Measurements from ENCODE around the gene ADTRP.

ADTRP gene, protein sequence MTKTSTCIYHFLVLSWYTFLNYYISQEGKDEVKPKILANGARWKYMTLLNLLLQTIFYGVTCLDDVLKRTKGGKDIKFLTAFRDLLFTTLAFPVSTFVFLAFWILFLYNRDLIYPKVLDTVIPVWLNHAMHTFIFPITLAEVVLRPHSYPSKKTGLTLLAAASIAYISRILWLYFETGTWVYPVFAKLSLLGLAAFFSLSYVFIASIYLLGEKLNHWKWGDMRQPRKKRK

GRCh38 chr6:11778648-11779328, at the start of gene ADTRP:
TSS of gene ADTRP (minus strand) at chr6:11778803. CDS start at chr6:11778759, 44 bp downstream.
- no peak for DNase-seq

- no peak for DNase-seq
These were observed 48.2 kb upstream of the ADTRP start for GRCh38 chr6:11826779-11827178.

- no peak for DNase-seq
These were observed 46.4 kb upstream of the ADTRP start for GRCh38 chr6:11824986-11825385.

GRCh38 chr6:11822346-11822745, 43.7 kb upstream of the ADTRP start:
- no peak for DNase-seq

GRCh38 chr6:11821781-11822180, 43.2 kb upstream of the ADTRP start:
- no peak for DNase-seq

GRCh38 chr6:11820821-11821220, 42.2 kb upstream of the ADTRP start:
- no peak for DNase-seq

- no peak for DNase-seq
These were observed 40.9 kb upstream of the ADTRP start for GRCh38 chr6:11819486-11819885.

DNA sequence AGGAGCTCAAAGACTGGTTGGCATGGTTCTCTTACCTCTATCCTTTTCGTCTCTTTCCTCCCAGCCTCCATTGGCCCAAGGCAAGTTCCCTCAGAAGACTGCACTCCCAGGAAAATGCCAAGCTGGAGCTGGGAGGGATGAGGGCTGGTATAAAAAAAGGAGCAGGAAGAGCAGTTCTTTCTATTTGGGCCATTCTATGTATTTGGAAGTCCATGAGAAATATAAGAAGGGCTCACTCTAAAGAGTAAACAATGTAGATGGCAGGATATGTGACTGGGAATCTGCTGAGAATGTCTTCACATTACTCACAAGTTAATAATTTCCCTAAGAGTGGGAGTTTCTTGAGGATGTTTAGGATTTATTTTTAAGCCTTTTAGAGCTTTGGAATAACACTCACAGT, 36.6 kb upstream of the ADTRP start:
- DNase-seq, result no peak

DNA sequence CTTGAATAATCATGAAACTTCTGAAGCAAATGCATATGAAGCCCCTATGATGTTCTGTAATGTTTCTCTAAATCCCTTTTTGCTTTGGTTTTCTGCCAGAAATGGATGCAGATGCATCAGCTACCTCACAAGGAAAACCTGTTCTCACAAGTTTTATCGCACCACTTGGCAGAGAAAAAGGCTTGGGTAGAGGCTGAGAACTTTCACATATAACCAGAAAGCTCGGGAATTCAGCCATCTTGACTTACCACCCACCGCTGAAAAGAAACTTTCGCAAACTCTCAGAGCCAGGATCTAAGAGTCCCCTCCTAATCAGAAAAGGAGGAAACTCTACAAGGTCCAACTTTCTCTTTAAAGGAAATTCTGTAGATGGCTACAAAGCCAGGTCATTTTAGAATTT, 36.2 kb upstream of the ADTRP start:
- no peak for DNase-seq

GRCh38 chr6:11814106-11814505, 35.5 kb upstream of the ADTRP start:
- DNase-seq, result no peak

DNA sequence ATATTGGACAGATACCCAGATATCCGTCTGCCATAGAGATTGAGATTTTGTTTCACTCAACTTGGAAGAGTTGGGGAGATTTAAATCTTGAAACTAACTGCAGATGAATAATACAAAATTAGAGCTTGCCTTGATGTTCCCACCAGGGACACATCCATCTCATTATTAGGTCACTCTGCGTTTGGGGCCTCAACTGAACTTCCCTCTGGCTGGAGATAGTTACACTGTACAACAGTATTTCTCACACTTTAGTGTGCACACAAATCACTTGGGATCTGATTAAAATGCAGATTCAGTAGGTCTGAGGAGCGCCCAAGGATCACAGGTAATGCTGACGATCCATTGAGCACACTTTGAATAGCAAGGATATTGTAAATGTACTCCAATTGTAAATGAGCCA, 35.0 kb upstream of the ADTRP start:
- no peak for DNase-seq

DNA sequence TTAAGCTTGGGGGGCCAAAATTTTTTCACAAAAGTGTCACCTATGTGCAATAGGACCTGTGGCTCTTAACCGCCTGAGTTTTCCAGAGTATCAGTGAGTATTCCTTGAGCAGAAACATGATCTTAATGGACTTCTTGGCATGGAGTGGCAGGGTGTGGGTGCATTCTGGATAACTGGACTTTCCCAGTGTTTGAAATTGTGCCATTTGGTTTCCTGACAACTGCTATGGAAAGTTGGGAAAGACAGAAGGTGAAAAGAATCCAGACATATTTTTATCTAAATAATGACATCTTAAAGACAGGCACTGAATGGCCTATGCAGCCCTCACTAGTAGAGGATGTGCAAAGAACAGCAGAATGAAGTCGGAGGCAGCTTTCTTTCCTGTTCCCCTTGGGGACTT, 34.3 kb upstream of the ADTRP start:
- DNase-seq, result no peak

DNA sequence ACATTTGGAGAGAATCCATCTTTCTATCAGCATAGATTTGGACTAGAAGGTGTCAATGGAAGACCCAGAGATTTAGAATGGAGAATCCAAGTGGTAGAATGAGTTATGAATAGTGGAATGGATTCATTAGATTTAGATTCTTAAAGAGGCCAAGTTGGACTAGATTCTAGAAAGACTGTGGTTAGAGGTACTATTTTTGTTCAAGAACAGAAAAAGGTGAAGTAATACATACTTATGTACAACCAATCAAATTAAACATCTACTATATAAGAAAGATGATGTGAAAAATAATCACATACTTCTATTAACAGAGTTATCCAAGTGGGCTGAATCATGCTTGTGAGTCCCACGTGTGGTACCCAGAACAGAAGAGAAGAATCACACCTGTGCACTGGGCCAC, 33.8 kb upstream of the ADTRP start:
- DNase-seq, result no peak

GRCh38 chr6:11811644-11812264, 33.2 kb upstream of the ADTRP start:
- no peak for DNase-seq

- DNase-seq, result no peak
These were observed 32.4 kb upstream of the ADTRP start for GRCh38 chr6:11810854-11811643.

GRCh38 chr6:11810039-11810541, 31.5 kb upstream of the ADTRP start:
- DNase-seq, result no peak

DNA sequence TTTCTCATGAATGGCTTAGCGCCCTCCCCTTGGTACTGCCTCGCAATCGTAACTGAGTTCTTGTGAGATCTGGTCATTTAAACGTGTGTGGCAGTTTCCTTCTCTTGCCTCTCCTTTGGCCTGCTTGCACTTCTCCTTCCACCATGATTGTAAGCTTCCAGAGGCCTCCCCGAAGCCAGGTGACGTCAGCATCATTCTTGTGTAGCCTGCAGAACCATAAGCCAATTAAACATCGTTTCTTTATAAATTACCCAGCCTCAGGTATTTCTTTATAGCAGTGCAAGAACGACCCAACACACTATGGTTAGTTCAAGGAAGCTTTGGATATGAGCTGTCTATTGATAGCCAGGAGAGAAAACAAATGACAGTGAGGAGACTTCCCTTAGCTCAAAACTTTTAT, 29.5 kb upstream of the ADTRP start:
- no peak for DNase-seq

GRCh38 chr6:11806561-11807317, 28.1 kb upstream of the ADTRP start:
- no peak for DNase-seq

DNA sequence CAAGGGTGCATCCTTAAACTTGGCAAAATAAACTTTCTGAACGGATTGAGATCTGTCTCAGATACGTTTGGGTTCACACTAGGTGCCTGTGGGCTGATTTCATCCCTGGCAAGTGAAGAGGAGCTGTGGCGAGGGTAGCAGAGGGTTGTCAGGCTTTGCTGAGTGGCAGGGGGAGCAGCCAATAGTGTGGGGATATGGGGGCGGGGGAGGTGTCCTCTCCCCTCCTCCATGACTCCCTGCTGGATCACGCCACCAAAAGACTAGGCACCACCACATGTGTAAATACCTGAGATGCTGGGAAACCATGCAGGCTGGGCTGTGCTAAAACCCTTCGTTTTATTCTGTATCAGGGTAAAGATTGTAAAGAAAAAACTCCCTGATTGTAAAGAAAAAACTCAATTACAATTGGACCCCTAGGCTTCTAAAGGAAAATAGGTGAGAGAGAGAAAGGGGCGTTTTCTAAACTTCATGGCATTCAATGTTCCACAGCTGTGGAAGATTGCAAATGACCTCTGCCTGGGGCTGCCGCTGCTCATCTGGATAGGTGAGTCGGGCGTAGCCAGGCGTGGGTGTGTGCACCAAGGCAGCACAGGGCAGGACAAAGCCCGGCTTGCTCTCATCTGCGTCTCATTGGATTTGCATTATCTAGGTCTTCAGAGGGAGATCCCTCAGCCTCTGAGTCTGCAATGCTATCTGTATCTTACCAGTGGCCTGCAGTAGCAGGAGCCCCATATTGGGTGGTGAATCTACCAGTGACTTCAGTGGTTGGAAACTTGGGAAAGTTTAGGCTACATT, 26.9 kb upstream of the ADTRP start:
- no peak for DNase-seq

DNA sequence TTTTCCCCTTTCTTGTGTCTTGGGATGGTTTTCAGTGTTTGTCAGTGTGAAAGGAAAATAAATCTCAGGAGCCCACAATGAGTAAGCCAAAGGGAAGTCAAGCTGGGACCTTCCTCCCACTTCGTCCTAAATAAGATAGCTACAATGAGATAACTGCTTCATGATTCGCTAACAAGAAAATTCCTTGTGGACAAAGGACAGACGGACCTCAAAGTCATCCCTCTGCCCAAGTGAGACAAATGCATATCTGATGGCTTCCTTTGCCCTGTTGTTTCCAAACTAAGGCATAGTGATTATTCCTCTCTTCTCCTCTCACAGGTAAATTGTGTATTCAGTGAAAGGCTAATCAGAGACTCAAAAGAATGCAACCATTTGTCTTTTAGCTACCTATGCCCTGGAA, 26.1 kb upstream of the ADTRP start:
- no peak for DNase-seq

DNA sequence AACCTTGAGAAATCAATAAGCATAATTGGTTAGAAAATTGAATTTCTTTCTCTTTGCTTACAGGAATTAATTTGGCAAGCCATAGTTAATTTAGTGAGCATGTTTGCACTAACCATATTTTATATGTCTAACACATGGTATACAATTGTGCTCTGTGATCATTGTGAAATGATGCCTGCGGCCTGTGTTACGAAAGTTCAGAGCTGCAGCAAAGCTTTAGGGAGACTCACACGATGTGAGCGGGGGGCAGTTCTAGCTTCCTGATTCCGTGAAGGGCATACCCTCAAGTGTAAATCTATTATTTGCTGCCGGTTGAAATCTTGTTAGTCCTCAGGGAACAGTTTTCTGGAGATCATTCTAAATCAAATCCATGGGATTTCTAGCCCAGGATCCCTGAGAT, 25.5 kb upstream of the ADTRP start:
- DNase-seq, result no peak

GRCh38 chr6:11803591-11803971, 25.0 kb upstream of the ADTRP start:
- no peak for DNase-seq
